Measurements from ENCODE around the gene TLX2. TPM values are rescaled to one million over a fixed set of nuclear protein-coding genes. Genes with fewer than 3 reads are reported as not detected.

The TLX2 gene
- total and polyA plus RNA-seq, 2 of the 13 experiments (the other 11 are each of a cell fraction or from before 2014, with no cell fraction given): 0.05 to 0.20 TPM

DNA sequence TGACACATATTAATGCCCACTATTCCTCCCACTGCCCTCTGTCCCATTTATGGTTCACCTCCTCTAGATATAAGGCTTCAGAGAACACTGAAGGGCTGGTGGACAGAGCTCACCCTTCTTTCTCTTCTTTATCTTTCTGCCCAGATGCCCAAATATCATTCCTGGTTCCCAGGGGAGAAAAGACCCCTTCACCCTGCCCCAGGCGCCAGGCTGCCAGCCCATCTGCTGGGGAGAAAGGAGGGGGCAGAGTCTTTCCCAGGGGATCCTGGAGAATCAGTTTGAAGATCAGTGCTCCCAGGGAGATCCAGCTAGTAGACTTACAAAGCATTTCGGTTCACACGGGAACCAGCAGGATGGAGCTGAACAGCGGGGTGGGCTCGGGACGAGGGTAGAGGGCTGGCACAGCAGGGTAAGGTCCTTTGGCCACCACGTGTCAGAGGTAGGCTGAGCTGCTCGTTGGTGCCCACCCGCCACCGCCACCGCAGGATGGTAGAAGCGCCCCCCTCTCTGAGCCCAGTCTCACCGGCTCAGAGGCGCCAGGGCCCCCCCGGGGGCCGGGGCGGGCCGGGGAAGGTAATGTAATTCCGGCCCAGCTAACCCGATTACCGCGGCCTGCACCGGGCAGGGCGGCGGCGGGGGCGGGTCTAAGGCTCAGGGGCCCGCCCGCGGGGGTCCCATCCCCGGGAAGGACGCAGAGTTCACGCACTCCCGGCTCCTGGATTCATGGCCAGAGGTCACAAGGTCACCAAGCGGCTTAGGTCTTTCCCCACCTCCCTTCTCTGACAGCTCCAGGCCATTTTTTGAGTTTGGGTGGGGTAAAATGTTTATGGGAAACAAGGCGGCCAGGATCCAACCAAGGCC is 1.3 kb upstream of the TLX2 start (continued):
- TF ChIP-seq GRHL1 (CRISPR knock-in tag; conservative IDR thresholded peaks at IDR 0.05): no peak
- TF ChIP-seq HNRNPK (IDR thresholded peaks at IDR 0.05; ENCODE audit: low read depth, low read length, poor library complexity, severe bottlenecking): no peak
- TF ChIP-seq NR1H2 (CRISPR knock-in tag; IDR thresholded peaks at IDR 0.05; ENCODE audit: borderline replicate concordance, low read depth): no peak
- TF ChIP-seq TBX3 (IDR thresholded peaks at IDR 0.05; ENCODE audit: borderline replicate concordance): no peak
- no peak for TF ChIP-seq MATR3 (CRISPR knock-in tag; IDR thresholded peaks at IDR 0.05)
- peak; percentile 73 for TF ChIP-seq RARA (CRISPR knock-in tag; IDR thresholded peaks at IDR 0.05)
- TF ChIP-seq ZNF367 (CRISPR knock-in tag; IDR thresholded peaks at IDR 0.05; ENCODE audit: borderline replicate concordance): no peak
- no peak for TF ChIP-seq HMGA1 (CRISPR knock-in tag; conservative IDR thresholded peaks at IDR 0.05)
- TF ChIP-seq SNAPC5 (CRISPR knock-in tag; IDR thresholded peaks at IDR 0.05; ENCODE audit: borderline replicate concordance): peak; percentile 60; the same call in 1 of the 2 replicates
- TF ChIP-seq ZFYVE20 (CRISPR knock-in tag; IDR thresholded peaks at IDR 0.05; ENCODE audit: borderline replicate concordance, low read depth): no peak
- TF ChIP-seq STAT5B (CRISPR knock-in tag; IDR thresholded peaks at IDR 0.05): no peak
- TF ChIP-seq HOXA7 (CRISPR knock-in tag; IDR thresholded peaks at IDR 0.05): no peak
- peak; percentile 36 for TF ChIP-seq YY1 (IDR thresholded peaks at IDR 0.05; ENCODE audit: insufficient read depth, insufficient replicate concordance, low read depth, low read length)
- no peak for TF ChIP-seq ZNF577 (CRISPR knock-in tag; IDR thresholded peaks at IDR 0.05; ENCODE audit: borderline replicate concordance, low read depth)
- TF ChIP-seq ZNF749 (CRISPR knock-in tag; IDR thresholded peaks at IDR 0.05; ENCODE audit: borderline replicate concordance): no peak
- TF ChIP-seq DPF2 (CRISPR knock-in tag; IDR thresholded peaks at IDR 0.05; ENCODE audit: borderline replicate concordance, low read depth): no peak; the same call in 1 of the 2 replicates
- no peak for TF ChIP-seq ZSCAN31 (CRISPR knock-in tag; IDR thresholded peaks at IDR 0.05; ENCODE audit: low read depth)
- TF ChIP-seq NFAT5 (CRISPR knock-in tag; IDR thresholded peaks at IDR 0.05): no peak
- TF ChIP-seq, protein P1, sequence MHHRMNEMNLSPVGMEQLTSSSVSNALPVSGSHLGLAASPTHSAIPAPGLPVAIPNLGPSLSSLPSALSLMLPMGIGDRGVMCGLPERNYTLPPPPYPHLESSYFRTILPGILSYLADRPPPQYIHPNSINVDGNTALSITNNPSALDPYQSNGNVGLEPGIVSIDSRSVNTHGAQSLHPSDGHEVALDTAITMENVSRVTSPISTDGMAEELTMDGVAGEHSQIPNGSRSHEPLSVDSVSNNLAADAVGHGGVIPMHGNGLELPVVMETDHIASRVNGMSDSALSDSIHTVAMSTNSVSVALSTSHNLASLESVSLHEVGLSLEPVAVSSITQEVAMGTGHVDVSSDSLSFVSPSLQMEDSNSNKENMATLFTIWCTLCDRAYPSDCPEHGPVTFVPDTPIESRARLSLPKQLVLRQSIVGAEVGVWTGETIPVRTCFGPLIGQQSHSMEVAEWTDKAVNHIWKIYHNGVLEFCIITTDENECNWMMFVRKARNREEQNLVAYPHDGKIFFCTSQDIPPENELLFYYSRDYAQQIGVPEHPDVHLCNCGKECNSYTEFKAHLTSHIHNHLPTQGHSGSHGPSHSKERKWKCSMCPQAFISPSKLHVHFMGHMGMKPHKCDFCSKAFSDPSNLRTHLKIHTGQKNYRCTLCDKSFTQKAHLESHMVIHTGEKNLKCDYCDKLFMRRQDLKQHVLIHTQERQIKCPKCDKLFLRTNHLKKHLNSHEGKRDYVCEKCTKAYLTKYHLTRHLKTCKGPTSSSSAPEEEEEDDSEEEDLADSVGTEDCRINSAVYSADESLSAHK (CRISPR knock-in tag; IDR thresholded peaks at IDR 0.05; ENCODE audit: borderline replicate concordance): no peak

All from HepG2 (cell line).